Ovary (tissue), 3 donors: Measurements from ENCODE around the gene BMPR1A.

Experiments used
- EP300 ChIP-seq: sonication (generic); formaldehyde crosslinking; IDR thresholded peaks from one replicate; pipeline ENCODE4 v1.6.1; 2017; ENCODE audit warnings: antibody characterized with exemption
- POLR2A ChIP-seq: fragments of 450-650 bp; IDR thresholded peaks from one replicate; pipeline ENCODE4 v1.6.1; 2017; ENCODE audit warnings: antibody characterized with exemption, mild to moderate bottlenecking, moderate library complexity
- TF ChIP-seq, protein P1 (sequence below), 3 donors: fragments of 450-650 bp in 2 of 3; fragments of 200-600 bp in 1 of 3; IDR thresholded peaks; one replicate each; pipeline versions ENCODE4 v1.5.1 to v1.8.0; 2016 to 2022; ENCODE audit warnings: antibody characterized with exemption in 3 of 3, mild to moderate bottlenecking in 1 of 3
- donor health status: DM: no; HTN: no; CAD: no.

GRCh38 chr10:86969421-86970041 lies 213.1 kb downstream of the BMPR1A start:
- TF ChIP-seq POLR2A: no peak
- TF ChIP-seq, protein P1, sequence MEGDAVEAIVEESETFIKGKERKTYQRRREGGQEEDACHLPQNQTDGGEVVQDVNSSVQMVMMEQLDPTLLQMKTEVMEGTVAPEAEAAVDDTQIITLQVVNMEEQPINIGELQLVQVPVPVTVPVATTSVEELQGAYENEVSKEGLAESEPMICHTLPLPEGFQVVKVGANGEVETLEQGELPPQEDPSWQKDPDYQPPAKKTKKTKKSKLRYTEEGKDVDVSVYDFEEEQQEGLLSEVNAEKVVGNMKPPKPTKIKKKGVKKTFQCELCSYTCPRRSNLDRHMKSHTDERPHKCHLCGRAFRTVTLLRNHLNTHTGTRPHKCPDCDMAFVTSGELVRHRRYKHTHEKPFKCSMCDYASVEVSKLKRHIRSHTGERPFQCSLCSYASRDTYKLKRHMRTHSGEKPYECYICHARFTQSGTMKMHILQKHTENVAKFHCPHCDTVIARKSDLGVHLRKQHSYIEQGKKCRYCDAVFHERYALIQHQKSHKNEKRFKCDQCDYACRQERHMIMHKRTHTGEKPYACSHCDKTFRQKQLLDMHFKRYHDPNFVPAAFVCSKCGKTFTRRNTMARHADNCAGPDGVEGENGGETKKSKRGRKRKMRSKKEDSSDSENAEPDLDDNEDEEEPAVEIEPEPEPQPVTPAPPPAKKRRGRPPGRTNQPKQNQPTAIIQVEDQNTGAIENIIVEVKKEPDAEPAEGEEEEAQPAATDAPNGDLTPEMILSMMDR (IDR thresholded peaks at IDR 0.05): no peak
- no peak for TF ChIP-seq EP300
